ENCODE results near the gene AK5. TPM values are rescaled to one million over a fixed set of nuclear protein-coding genes. Genes with fewer than 3 reads are reported as not detected.

Gene AK5
- total and polyA plus RNA-seq, 2 experiments from 2014 or later = 8.8 to 12.2 TPM

DNA sequence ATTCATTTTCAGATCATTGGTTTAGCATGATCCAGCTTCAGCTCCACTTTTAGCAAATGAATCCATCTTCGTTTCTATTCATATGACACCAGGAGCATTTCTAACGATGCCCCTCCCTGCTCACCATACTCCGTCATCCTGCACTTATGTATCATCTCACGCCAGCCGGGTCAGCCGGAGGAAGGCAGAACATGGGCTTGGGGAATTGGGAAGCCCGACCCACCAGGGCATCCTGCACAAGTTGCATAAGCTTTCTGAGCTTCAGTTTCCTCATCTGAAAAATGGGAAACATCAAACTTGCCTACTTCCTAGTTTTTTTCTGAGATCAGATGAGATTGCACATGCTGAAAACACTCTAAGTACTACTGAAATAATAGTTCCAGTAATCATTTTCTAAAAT, 194.7 kb downstream of the AK5 start:
- H3K4me3 ChIP-seq = no peak overlapping the region
- no peak overlapping the region for H3K27ac ChIP-seq (ENCODE audit: low read depth)
- H4K20me1 ChIP-seq (replicated peaks; ENCODE audit: insufficient read depth) = no peaks in the 10 kb centered on the region
- H3K27ac Mint-ChIP-seq = no peak overlapping the region
- DNase-seq (ENCODE audit: low spot score) = no peak
- H3K4me2 ChIP-seq = no peak overlapping the region
- peaks cover 3% of the 10 kb centered on the region for H3K27me3 Mint-ChIP-seq (ENCODE audit: insufficient read depth, low read depth, poor library complexity)
- no peak for ATAC-seq
- no peaks in the 10 kb centered on the region for H3K4me1 Mint-ChIP-seq
- TF ChIP-seq EZH2 (IDR thresholded peaks at IDR 0.05; ENCODE audit: low read depth, unreplicated experiment) (no peak), JUNB (IDR thresholded peaks at IDR 0.05; ENCODE audit: unreplicated experiment) (no peak)
- H3K36me3 Mint-ChIP-seq (ENCODE audit: low read depth) = no peaks in the 10 kb centered on the region
- H3K27me3 ChIP-seq (ENCODE audit: insufficient read depth) = no peaks in the 10 kb centered on the region
- no peaks in the 10 kb centered on the region for H3F3A ChIP-seq (replicated peaks; ENCODE audit: low read depth)
- H3K79me2 ChIP-seq (replicated peaks; ENCODE audit: insufficient read depth) = no peaks in the 10 kb centered on the region
- H3K36me3 ChIP-seq (ENCODE audit: insufficient read depth) = no peaks in the 10 kb centered on the region
- H2AFZ ChIP-seq = no peak overlapping the region
- H3K9me3 Mint-ChIP-seq = no peaks in the 10 kb centered on the region
- no peaks in the 10 kb centered on the region for H3K4me1 ChIP-seq (ENCODE audit: insufficient read depth)
- H3K9me2 ChIP-seq (ENCODE audit: insufficient read depth) = peaks cover 9% of the 10 kb centered on the region
- H3K4me3 Mint-ChIP-seq = no peak overlapping the region

DNA sequence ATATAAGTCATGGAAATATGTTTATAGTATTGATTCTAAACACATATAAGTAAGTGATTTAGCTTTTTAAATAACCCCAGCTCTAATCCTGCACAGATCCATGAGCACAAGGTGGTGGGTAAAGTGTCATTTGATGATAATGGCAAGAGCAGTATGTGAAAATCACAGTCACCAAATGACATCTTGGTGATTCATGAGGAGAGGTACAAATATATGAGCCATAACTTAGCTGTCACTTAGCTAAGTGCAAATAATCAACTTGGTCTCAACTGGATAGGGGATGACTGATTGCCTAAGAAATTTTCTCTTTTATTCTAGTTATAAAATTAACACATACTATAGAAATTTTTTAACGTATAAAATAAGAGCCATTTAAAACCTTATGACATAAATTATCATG, 202.5 kb downstream of the AK5 start:
- H3K9me3 Mint-ChIP-seq = no peaks in the 10 kb centered on the region
- ATAC-seq = no peak

DNA sequence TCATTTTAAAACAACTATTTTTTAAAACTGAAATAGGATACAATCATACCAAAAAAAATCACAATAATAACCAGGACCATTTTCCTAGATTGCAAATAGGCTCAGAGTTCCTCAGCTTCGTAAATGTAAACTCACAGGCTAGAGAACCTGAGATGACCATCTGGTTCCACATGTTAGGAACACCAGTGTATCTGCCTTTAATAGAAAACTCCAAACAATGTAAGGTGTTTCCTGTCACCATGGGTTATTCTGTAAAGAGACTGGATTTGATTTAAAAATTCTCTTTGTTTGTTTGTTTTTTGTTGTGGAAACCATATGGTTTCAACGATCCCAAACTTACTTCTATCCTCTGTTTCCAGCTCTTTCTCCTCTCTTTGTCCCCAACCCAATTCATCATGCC, 203.1 kb downstream of the AK5 start:
- no peak overlapping the region for H3K4me2 ChIP-seq
- no peaks in the 10 kb centered on the region for H3K9me3 Mint-ChIP-seq
- H3K79me2 ChIP-seq (replicated peaks; ENCODE audit: insufficient read depth) = no peaks in the 10 kb centered on the region
- no peaks in the 10 kb centered on the region for H4K20me1 ChIP-seq (replicated peaks; ENCODE audit: insufficient read depth)
- ATAC-seq = no peak
- no peak for DNase-seq (ENCODE audit: low spot score)
- no peak overlapping the region for H3K4me3 Mint-ChIP-seq
- H3K27ac Mint-ChIP-seq = no peak overlapping the region
- H3K4me1 Mint-ChIP-seq = peaks cover 4% of the 10 kb centered on the region
- no peaks in the 10 kb centered on the region for H3K27me3 Mint-ChIP-seq (ENCODE audit: insufficient read depth, low read depth, poor library complexity)
- no peak overlapping the region for H3K27ac ChIP-seq (ENCODE audit: low read depth)
- no peaks in the 10 kb centered on the region for H3K9me2 ChIP-seq (ENCODE audit: insufficient read depth)
- H3K27me3 ChIP-seq (ENCODE audit: insufficient read depth) = no peaks in the 10 kb centered on the region
- no peaks in the 10 kb centered on the region for H3K36me3 Mint-ChIP-seq (ENCODE audit: low read depth)
- no peak overlapping the region for H3K4me3 ChIP-seq
- H3K36me3 ChIP-seq (ENCODE audit: insufficient read depth) = no peaks in the 10 kb centered on the region
- H3F3A ChIP-seq (replicated peaks; ENCODE audit: low read depth) = no peaks in the 10 kb centered on the region
- H3K4me1 ChIP-seq (ENCODE audit: insufficient read depth) = no peaks in the 10 kb centered on the region
- no peak overlapping the region for H2AFZ ChIP-seq
- TF ChIP-seq, protein P1, sequence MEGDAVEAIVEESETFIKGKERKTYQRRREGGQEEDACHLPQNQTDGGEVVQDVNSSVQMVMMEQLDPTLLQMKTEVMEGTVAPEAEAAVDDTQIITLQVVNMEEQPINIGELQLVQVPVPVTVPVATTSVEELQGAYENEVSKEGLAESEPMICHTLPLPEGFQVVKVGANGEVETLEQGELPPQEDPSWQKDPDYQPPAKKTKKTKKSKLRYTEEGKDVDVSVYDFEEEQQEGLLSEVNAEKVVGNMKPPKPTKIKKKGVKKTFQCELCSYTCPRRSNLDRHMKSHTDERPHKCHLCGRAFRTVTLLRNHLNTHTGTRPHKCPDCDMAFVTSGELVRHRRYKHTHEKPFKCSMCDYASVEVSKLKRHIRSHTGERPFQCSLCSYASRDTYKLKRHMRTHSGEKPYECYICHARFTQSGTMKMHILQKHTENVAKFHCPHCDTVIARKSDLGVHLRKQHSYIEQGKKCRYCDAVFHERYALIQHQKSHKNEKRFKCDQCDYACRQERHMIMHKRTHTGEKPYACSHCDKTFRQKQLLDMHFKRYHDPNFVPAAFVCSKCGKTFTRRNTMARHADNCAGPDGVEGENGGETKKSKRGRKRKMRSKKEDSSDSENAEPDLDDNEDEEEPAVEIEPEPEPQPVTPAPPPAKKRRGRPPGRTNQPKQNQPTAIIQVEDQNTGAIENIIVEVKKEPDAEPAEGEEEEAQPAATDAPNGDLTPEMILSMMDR (conservative IDR thresholded peaks at IDR 0.05; ENCODE audit: low read depth in 2 of 2) = no peak
- TF ChIP-seq EZH2 (IDR thresholded peaks at IDR 0.05; ENCODE audit: low read depth, unreplicated experiment) (no peak), POLR2AphosphoS5 (IDR thresholded peaks at IDR 0.05; ENCODE audit: low read depth) (no peak), CREB1 (CRISPR knock-in tag; IDR thresholded peaks at IDR 0.05; ENCODE audit: low read depth) (no peak), ZNF114 (CRISPR knock-in tag; IDR thresholded peaks at IDR 0.05) (no peak), NANOG (IDR thresholded peaks at IDR 0.05; ENCODE audit: borderline replicate concordance) (no peak), ZNF331 (CRISPR knock-in tag; IDR thresholded peaks at IDR 0.05; ENCODE audit: low read depth) (no peak), EZH2phosphoT487 (IDR thresholded peaks at IDR 0.05; ENCODE audit: unreplicated experiment) (no peak), JUNB (IDR thresholded peaks at IDR 0.05; ENCODE audit: unreplicated experiment) (no peak), STAT1 (IDR thresholded peaks at IDR 0.05; ENCODE audit: unreplicated experiment) (no peak)
- TF ChIP-seq, protein P2, sequence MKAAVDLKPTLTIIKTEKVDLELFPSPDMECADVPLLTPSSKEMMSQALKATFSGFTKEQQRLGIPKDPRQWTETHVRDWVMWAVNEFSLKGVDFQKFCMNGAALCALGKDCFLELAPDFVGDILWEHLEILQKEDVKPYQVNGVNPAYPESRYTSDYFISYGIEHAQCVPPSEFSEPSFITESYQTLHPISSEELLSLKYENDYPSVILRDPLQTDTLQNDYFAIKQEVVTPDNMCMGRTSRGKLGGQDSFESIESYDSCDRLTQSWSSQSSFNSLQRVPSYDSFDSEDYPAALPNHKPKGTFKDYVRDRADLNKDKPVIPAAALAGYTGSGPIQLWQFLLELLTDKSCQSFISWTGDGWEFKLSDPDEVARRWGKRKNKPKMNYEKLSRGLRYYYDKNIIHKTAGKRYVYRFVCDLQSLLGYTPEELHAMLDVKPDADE (IDR thresholded peaks at IDR 0.05) = no peak
- TF ChIP-seq, protein P3, sequence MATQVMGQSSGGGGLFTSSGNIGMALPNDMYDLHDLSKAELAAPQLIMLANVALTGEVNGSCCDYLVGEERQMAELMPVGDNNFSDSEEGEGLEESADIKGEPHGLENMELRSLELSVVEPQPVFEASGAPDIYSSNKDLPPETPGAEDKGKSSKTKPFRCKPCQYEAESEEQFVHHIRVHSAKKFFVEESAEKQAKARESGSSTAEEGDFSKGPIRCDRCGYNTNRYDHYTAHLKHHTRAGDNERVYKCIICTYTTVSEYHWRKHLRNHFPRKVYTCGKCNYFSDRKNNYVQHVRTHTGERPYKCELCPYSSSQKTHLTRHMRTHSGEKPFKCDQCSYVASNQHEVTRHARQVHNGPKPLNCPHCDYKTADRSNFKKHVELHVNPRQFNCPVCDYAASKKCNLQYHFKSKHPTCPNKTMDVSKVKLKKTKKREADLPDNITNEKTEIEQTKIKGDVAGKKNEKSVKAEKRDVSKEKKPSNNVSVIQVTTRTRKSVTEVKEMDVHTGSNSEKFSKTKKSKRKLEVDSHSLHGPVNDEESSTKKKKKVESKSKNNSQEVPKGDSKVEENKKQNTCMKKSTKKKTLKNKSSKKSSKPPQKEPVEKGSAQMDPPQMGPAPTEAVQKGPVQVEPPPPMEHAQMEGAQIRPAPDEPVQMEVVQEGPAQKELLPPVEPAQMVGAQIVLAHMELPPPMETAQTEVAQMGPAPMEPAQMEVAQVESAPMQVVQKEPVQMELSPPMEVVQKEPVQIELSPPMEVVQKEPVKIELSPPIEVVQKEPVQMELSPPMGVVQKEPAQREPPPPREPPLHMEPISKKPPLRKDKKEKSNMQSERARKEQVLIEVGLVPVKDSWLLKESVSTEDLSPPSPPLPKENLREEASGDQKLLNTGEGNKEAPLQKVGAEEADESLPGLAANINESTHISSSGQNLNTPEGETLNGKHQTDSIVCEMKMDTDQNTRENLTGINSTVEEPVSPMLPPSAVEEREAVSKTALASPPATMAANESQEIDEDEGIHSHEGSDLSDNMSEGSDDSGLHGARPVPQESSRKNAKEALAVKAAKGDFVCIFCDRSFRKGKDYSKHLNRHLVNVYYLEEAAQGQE (IDR thresholded peaks at IDR 0.05; ENCODE audit: unreplicated experiment) = no peak

More for the DNA sequence above, 202.5 kb downstream of the AK5 start:
- Histone ChIP-seq H3K9me2 (ENCODE audit: insufficient read depth) (no peaks in the 10 kb centered on the region), H3K79me2 (replicated peaks; ENCODE audit: insufficient read depth) (no peaks in the 10 kb centered on the region), H3F3A (replicated peaks; ENCODE audit: low read depth) (no peaks in the 10 kb centered on the region), H4K20me1 (replicated peaks; ENCODE audit: insufficient read depth) (no peaks in the 10 kb centered on the region), H2AFZ (no peak overlapping the region), H3K4me3 (no peak overlapping the region), H3K4me2 (no peak overlapping the region), H3K36me3 (ENCODE audit: insufficient read depth) (no peaks in the 10 kb centered on the region), H3K27ac (ENCODE audit: low read depth) (no peak overlapping the region), H3K27me3 (ENCODE audit: insufficient read depth) (no peaks in the 10 kb centered on the region), H3K4me1 (ENCODE audit: insufficient read depth) (no peaks in the 10 kb centered on the region)
- DNase-seq (ENCODE audit: low spot score) = no peak
- Mint-ChIP-seq H3K4me3 (no peak overlapping the region), H3K4me1 (no peaks in the 10 kb centered on the region; the same call in 2 of the 3 replicates), H3K27me3 (ENCODE audit: insufficient read depth, low read depth, poor library complexity) (no peaks in the 10 kb centered on the region), H3K27ac (no peak overlapping the region), H3K36me3 (ENCODE audit: low read depth) (no peaks in the 10 kb centered on the region)
- TF ChIP-seq ZNF331 (CRISPR knock-in tag; IDR thresholded peaks at IDR 0.05; ENCODE audit: low read depth) (no peak), JUNB (IDR thresholded peaks at IDR 0.05; ENCODE audit: unreplicated experiment) (no peak), ZNF114 (CRISPR knock-in tag; IDR thresholded peaks at IDR 0.05) (no peak), EZH2 (IDR thresholded peaks at IDR 0.05; ENCODE audit: low read depth, unreplicated experiment) (no peak)

Data from GM23338 (cell line).